NCI-H2171 (cell line): ENCODE measurements around the gene PCSK5.

Source experiments
- DNase-seq: peaks from one replicate; lab custom pipeline; 2025; lab: John Stamatoyannopoulos, UW

PCSK5 gene

GRCh38 chr9:76396597-76396996 is 506.1 kb downstream of the PCSK5 start:
- no peak for DNase-seq

- no peak for DNase-seq
These were observed 509.4 kb downstream of the PCSK5 start for GRCh38 chr9:76399856-76400255.

GRCh38 chr9:76400534-76401096 is 510.1 kb downstream of the PCSK5 start:
- no peak for DNase-seq

GRCh38 chr9:76401176-76401575 is 510.7 kb downstream of the PCSK5 start:
- DNase-seq = no peak

GRCh38 chr9:76401580-76402354 is 511.3 kb downstream of the PCSK5 start:
- DNase-seq = no peak

- no peak for DNase-seq
These were observed 512.9 kb downstream of the PCSK5 start for GRCh38 chr9:76403352-76403751.

GRCh38 chr9:76404401-76404800 is 513.9 kb downstream of the PCSK5 start:
- DNase-seq = no peak

- no peak for DNase-seq
These were observed 514.9 kb downstream of the PCSK5 start for GRCh38 chr9:76405340-76405739.

- no peak for DNase-seq
These were observed 515.4 kb downstream of the PCSK5 start for GRCh38 chr9:76405868-76406267.
